ENCODE data around the gene HTR2B. TPM values are rescaled to one million over a fixed set of nuclear protein-coding genes. Genes with fewer than 3 reads are reported as not detected.

HTR2B gene
- total and polyA plus RNA-seq, 10 donors: 0.14 to 1.3 (median 0.51) TPM; not detected in 1

Small RNA genes lying within 50 kb of the gene (small RNA-seq; reads per million reads assigned to genes)
- 0 reads per million in 4 donors for gene RNU1-93P

Other genes with a start within 250 kb of the HTR2B start
- 1 to 10 TPM; 2.5 to 6.8 (median 5.2) TPM for gene GPR55, start 199.8 kb downstream of the HTR2B start, total RNA-seq
- 1 to 10 TPM in 2 of 3 donors, under 1 TPM in 1; 0.86 to 2.0 (median 1.7) TPM for gene GPR55, start 199.8 kb downstream of the HTR2B start, polyA plus RNA-seq
- gene SPATA3, start 128.9 kb downstream of the HTR2B start, total RNA-seq: not detected
- not detected for gene SPATA3, start 128.9 kb downstream of the HTR2B start, polyA plus RNA-seq
- gene C2orf72, start 87.5 kb downstream of the HTR2B start, total RNA-seq: not detected
- not detected for gene C2orf72, start 87.5 kb downstream of the HTR2B start, polyA plus RNA-seq
- gene PSMD1, start 68.2 kb downstream of the HTR2B start, total RNA-seq: 10 to 100 TPM; 51.1 to 81.2 (median 61.2) TPM
- 10 to 100 TPM; 21.2 to 37.3 (median 34.5) TPM for gene PSMD1, start 68.2 kb downstream of the HTR2B start, polyA plus RNA-seq
- 1 to 10 TPM; 2.9 to 8.9 (median 4.9) TPM for gene ARMC9, start 73.6 kb upstream of the HTR2B start, total RNA-seq
- 1 to 10 TPM in 2 of 3 donors, under 1 TPM in 1; 0.83 to 2.5 (median 2.2) TPM for gene ARMC9, start 73.6 kb upstream of the HTR2B start, polyA plus RNA-seq

Data from spleen (tissue), 11 donors.